Erythroblast (primary cell): ENCODE results near the gene SAP30.

Experiments used
- GATA1 ChIP-seq: IDR thresholded peaks from 2 replicates; pipeline ENCODE4 v1.6.1; 2011; ENCODE audit warnings: low read depth, mild to moderate bottlenecking, control low read depth, low read length, moderate library complexity
- POLR2A ChIP-seq: IDR thresholded peaks from 2 replicates; pipeline ENCODE4 v1.6.1; 2011; ENCODE audit warnings: mild to moderate bottlenecking, low read length

- TF ChIP-seq POLR2A (no peak), GATA1 (no peak)
Measured at GRCh38 chr4:173418639-173419038, 47.9 kb downstream of the SAP30 start.
